ENCODE results near the gene SLC8A1. TPM values are rescaled to one million over a fixed set of nuclear protein-coding genes. Genes with fewer than 3 reads are reported as not detected.

SLC8A1 gene
- total RNA-seq, 4 donors from 2014 or later: 19.6 to 51.2 (median 31.2) TPM

- Histone ChIP-seq H3K36me3 (no peaks in the 10 kb centered on the region), H3K4me3 (no peak overlapping the region), H3K4me1 (no peaks in the 10 kb centered on the region), H3K9me3 (no peaks in the 10 kb centered on the region), H3K27me3 (no peaks in the 10 kb centered on the region), H3K27ac (peak overlapping the region in 2 of 4 donors; percentile 41 to 48)
- TF ChIP-seq POLR2A (IDR thresholded peaks at IDR 0.05) (no peak), CTCF (IDR thresholded peaks at IDR 0.05) (no peak)
- no peak for DNase-seq
Observed at GRCh38 chr2:40352703-40353099, 99.2 kb downstream of the SLC8A1 start.

- Histone ChIP-seq H3K9me3 (no peaks in the 10 kb centered on the region), H3K4me1 (no peaks in the 10 kb centered on the region), H3K27me3 (no peaks in the 10 kb centered on the region), H3K4me3 (no peak overlapping the region), H3K36me3 (no peaks in the 10 kb centered on the region), H3K27ac (peak overlapping the region in 2 of 4 donors; percentile 41 to 48)
- TF ChIP-seq POLR2A (IDR thresholded peaks at IDR 0.05) (no peak), CTCF (IDR thresholded peaks at IDR 0.05) (no peak)
- DNase-seq: no peak
Observed at GRCh38 chr2:40352041-40352702, 99.7 kb downstream of the SLC8A1 start.

GRCh38 chr2:40348665-40349064 is 103.2 kb downstream of the SLC8A1 start:
- DNase-seq: no peak
- Histone ChIP-seq H3K27ac (no peak overlapping the region), H3K4me1 (no peaks in the 10 kb centered on the region)

GRCh38 chr2:40348038-40348437 is 103.9 kb downstream of the SLC8A1 start:
- no peaks in the 10 kb centered on the region for H3K27me3 ChIP-seq
- H3K4me3 ChIP-seq: no peak overlapping the region
- H3K36me3 ChIP-seq: no peaks in the 10 kb centered on the region
- no peaks in the 10 kb centered on the region for H3K9me3 ChIP-seq
- DNase-seq: no peak
- H3K4me1 ChIP-seq: no peaks in the 10 kb centered on the region
- no peak overlapping the region for H3K27ac ChIP-seq
- TF ChIP-seq POLR2A (IDR thresholded peaks at IDR 0.05) (no peak), CTCF (IDR thresholded peaks at IDR 0.05) (no peak)

More at GRCh38 chr2:40348665-40349064, 103.2 kb downstream of the SLC8A1 start:
- no peaks in the 10 kb centered on the region for H3K36me3 ChIP-seq
- TF ChIP-seq POLR2A (IDR thresholded peaks at IDR 0.05): no peak
- TF ChIP-seq CTCF (IDR thresholded peaks at IDR 0.05): no peak
- no peak overlapping the region for H3K4me3 ChIP-seq
- no peaks in the 10 kb centered on the region for H3K9me3 ChIP-seq
- H3K27me3 ChIP-seq: no peaks in the 10 kb centered on the region

- no peak overlapping the region for H3K4me3 ChIP-seq
- TF ChIP-seq CTCF (IDR thresholded peaks at IDR 0.05) (no peak), POLR2A (IDR thresholded peaks at IDR 0.05) (no peak)
- no peaks in the 10 kb centered on the region for H3K4me1 ChIP-seq
- no peaks in the 10 kb centered on the region for H3K27me3 ChIP-seq
- no peak for DNase-seq
- H3K36me3 ChIP-seq: no peaks in the 10 kb centered on the region
- peak overlapping the region in 2 of 4 donors; percentile 44 to 46 for H3K27ac ChIP-seq
- H3K9me3 ChIP-seq: no peaks in the 10 kb centered on the region
Observed at GRCh38 chr2:40346535-40347354, 105.1 kb downstream of the SLC8A1 start.

All from Peyer's patch (tissue), 4 donors.